Activated gamma-delta T cell treated with anti-CD3 and anti-CD28 coated beads, Interleukin-2, amount 50 U/mL, for 16 hours (primary cell): ENCODE data around the gene PARP3.
"Not testable (repeated sequence)": the region's sequence is repeated elsewhere in the genome, so short reads cannot be mapped to it uniquely, and the experiment has no call there.

Experiments used
- DNase-seq: peaks from one replicate; pipeline ENCODE4 v3.0.0-alpha.2; 2020; ENCODE audit warnings: low read depth

PARP3 gene

DNA sequence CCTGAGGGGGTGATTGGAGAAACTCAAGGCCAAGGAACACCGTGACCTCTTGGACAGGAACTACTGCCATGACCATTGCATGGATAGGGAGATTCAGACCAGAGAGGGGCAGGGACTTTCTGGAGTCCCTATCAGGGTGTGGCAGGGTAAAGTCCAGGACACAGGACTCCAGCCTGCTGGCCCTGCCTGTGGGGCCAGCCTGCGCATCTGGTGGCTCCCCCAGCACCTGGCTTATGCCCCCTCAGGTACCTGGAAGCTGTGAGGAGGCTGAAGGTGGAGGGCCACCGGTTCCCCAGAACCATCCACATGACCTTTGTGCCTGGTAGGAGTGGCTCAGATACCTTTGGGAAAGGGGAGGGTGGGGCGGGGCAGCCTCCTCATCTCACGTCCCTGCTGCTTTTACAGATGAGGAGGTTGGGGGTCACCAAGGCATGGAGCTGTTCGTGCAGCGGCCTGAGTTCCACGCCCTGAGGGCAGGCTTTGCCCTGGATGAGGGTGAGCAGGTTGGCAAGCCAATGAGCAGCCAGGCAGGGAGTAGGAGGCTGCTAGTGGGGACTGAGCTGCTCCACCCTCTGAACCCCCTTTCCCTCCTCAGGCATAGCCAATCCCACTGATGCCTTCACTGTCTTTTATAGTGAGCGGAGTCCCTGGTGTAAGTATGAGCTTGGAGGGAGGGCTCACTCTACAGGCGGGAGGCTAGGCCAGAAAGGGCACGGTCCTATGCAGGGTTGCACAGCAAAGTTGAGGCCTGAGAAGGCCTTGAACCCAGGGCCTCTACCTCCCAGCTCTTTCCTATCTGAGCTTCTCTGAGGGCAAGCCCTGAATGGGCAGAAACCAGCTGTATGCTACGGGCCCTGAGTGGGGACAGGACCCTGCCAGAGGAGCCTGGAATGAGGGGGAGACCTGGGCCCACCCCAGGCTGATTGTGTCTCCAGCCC is 44.1 kb downstream of the PARP3 start:
- no peak for DNase-seq

DNA sequence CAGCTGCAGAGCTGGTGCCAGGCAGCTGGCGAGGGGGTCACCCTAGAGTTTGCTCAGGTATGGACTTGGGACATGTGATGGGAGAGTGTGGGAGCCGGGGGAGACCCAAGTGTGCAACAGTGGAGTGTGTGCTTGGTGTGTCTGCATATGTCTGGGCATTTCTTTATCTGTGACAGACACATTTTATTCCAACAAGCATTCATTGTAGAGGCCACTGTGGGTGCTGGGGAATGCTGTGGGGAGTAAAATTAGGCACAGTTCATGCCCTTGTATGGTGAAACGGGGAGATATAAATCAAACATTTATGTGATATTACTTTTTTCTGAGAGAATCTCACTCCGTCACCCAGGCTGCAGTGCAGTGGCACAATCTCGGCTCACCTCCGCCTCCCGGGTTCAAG is 45.4 kb downstream of the PARP3 start:
- DNase-seq: no peak

DNA sequence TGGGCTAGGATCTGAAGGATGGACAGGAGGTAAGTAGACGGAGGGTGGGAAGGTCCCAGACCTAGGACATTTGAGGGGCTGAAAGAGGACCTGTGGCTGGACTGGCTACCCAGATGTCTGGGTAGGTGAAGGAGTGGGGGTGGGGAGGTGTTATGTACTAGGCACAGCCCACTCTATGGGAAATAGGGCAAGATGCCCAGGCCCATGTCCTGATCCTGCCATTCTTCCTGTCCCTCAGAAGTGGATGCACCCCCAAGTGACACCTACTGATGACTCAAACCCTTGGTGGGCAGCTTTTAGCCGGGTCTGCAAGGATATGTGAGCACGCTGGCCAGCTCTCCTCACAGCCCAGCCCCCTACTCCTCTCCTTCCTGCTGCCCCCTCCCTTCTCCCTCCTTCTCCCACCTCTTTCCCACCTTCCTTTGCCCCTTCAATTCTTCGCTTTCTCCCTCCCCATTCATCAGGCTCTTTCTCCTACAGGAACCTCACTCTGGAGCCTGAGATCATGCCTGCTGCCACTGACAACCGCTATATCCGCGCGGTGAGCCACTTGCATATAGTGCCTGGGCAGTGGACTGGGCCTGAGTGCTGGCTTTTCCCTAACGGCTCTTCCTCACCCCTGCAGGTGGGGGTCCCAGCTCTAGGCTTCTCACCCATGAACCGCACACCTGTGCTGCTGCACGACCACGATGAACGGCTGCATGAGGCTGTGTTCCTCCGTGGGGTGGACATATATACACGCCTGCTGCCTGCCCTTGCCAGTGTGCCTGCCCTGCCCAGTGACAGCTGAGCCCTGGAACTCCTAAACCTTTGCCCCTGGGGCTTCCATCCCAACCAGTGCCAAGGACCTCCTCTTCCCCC is 46.4 kb downstream of the PARP3 start:
- DNase-seq: no peak

DNA sequence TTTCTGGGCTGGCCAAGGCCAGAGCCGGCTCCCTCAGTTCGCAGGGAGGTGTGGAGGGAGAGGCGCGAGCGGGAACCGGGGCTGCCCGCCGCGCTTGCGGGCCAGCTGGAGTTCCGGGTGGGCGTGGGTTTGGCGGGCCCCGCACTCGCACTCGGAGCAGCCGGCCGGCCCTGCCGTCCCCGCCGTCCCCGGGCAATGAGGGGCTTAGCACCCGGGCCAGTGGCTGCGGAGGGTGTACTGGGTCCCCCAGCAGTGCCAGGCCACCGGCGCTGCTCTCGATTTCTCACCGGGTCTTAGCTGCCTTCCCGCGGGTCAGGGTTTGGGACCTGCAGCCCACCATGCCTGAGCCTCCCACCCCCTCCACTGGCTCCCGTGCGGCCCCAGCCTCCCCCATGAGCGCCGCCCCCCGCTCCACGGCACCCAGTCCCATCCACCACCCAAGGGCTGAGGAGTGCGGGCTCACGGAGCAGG is 48.4 kb downstream of the PARP3 start:
- DNase-seq: not testable (repeated sequence)

DNA sequence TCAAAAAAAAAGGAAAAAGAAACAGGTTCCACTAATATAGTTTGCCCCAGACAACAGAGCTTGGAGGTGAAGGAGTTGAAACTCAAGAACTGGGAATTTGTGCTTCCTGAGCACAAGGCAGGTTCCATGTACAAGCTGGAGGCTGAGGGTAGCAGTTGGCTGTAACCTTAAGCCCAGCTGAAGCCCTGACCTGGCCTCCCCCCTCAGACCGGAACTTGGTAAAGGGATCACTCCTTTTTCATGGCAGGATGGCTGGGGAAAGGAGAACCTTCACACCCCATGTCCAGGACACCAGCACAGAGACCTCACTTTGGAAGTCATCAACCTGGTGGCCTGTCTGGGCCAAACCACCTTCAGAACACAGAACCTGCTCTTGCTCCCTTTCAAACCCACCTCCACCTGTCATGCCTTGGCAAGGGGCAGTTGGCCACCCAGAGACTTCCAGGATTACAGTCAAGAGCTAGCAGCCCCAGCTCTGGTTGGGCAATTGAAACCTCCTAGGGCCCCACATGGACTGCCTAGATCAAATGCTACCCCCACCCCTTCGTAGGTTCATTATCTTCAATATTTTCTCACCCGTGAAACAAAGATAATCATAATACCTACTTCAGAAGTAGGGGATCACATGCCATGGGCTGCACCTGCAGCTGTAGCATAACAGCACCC is 50.0 kb downstream of the PARP3 start:
- no peak for DNase-seq

DNA sequence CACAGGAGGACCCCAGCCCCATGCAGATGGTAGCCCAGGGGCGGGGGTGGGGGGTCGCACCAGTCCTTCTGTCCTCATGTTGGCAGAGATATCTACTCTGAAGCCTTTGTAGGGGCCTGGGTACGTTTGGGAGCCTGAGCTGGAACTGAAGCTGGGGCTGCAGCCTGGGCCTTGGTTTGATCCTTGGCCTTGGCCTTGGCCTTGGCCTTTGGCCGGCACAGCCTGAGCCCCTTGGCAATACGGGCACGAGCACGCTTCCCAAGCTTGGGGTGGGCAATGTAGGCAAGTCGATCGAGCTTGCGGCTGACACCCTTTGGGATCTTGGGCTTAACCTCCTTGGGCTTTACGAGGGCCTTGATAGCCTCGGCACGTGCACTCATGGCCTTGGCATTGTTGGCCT is 51.5 kb downstream of the PARP3 start:
- DNase-seq: not testable (repeated sequence)

DNA sequence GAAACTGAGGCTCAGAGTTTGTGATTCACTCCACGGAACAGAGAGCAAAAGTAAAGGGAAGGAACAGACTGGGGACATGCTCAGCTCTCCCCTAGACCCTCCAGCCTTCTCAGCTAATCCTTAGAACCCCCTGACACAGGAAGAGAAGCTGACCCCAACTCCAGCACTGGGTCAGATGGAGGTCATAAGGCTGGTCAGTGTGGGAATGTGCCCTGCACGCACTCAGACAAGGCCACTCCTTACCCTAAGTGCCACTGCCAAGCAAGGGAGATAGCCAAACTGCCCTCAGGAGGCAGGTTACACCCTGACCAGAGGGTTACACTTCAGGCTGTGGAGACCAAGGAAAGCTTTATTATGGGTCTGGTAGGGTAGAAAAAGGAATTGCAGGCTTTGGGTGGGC is 52.4 kb downstream of the PARP3 start:
- no peak for DNase-seq

DNA sequence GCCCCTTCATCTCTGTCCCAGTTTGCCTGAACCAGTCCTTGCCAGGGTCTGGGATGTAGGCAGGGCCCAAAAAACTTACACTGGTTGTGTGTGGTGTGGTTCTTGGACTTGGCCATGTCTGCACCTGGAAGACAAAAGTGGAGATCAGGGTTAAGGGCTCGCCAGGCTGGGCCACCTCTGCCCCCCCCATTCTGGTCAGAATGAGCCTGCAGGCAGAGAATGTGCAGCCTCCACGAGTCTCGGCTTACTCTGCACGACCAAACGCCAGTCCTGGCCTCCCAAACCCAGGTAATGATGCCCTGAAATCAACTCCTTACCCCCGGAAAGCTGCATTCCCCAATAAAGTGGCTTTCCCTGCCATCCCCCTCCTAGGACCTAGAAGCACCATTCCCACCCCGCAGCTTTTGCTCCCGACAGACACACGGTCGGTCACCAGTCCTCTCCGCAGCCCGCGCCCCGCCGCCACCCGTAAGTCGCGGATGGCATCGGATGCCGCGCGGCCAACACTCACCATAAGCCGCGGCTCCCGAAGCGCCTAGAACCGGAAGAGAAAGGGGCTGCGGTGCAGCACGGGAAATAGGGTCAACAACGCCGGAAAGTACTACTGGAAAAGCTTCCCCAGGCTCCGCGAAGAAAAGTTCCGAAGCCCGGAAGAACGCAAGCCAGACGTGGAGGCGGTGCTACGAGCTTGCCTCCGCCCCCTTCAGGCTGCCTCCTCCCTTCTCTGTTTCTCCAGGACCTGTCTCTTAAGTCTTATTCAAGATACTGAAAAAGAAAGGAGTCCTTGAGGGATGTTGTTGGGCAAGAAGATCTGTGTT is 53.4 kb downstream of the PARP3 start, which contains the start of gene RPL29:
TSS of gene RPL29 (minus strand) at position 550 of the 818 bp plus-strand sequence. CDS start at position 116, 434 bp downstream.
- DNase-seq: peak; percentile 87

DNA sequence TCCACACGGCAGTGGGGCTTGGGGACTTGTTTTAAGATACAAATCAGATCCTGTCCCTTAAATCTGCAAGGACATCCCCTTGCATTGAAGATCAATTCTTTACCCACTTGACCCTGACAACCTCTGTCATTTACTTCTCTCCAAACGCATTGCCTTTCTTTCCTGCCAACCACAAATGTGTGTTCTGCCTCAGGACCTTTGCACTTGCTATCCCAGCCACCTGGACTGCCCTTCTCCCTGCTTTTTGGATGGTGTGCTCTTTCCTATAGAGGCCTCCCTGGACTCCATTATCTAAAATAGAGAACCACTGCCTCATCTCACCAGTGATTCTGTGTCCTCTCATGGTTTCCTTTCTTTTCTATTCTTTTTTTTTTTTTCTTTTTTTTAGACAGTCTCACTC is 55.0 kb downstream of the PARP3 start:
- no peak for DNase-seq

DNA sequence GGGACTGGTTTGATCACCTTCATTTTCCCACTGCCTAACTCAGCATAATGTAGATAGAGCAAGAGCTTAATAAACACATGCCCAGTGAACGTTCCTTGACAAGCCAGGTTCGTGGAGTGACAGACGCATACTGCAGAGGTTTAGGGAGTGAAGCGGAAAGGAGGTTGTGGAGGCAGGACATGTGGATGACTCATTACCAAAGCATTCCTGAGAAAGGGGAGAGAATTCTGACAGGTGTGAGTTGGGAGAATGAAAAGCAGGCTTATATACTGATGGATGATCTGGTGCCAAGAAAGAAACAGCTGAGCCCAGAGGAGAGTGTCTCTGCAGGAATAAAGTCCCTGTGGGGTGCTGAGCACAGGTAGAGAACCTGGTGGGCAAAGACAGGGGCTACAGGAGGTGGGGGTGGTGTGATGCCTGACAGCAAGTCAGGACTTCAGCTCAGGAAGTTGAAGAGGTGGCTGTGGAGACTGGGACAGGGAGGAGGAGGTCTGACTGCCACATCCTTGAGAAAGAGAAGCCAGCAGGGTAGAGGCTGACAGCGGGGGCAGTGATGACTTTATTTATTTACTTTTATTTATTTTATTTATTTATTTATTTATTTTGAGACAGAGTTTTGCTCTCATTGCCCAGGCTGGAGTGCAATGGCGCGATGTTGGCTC is 55.9 kb downstream of the PARP3 start:
- no peak for DNase-seq
